ENCODE data around the gene PPIL1.

DNA sequence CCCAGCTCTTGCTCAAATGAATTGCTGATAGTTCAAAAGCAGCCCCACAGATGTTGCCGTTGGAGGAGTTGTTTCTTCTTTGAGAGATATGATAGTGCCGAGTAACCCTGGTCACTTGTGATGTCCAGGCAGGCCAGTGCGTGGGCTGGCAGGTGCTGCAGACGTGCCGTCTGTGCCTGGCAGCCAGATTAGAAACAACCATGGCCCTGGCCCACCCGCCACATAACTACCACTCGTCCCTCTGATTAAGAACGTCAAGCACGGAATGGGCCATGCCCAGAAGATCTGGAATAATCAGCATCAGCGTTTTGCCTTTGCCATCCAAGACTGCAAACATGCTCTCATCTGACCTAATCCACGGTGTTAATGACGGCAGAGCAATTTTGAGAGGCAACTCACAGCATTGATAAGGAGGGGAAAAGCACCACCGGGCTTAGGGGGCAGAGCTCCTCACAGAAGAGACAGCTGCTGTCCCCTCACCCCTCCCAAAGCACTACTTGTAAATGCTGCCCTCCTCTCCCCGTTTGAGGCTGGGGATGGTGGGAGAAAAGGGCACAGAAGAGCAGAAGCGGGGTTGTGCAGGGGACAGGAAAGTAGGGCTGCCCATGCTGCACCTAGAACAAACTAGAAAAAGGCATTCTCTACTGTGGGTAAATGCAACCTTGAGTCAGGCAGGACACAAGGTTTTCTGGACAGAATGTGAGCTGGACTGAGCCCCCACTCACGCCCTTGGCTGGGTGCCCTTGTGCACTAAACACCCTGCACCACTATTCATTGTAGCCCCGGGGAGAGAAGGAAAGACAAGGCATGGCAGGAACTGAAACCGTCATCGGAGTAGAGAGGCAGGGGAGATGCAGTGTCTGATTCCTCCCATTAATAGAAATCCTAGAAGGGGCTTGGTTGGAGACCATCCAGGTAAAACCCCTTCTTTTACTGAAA, 30.1 kb downstream of the PPIL1 start:
- TF ChIP-seq, protein P1, sequence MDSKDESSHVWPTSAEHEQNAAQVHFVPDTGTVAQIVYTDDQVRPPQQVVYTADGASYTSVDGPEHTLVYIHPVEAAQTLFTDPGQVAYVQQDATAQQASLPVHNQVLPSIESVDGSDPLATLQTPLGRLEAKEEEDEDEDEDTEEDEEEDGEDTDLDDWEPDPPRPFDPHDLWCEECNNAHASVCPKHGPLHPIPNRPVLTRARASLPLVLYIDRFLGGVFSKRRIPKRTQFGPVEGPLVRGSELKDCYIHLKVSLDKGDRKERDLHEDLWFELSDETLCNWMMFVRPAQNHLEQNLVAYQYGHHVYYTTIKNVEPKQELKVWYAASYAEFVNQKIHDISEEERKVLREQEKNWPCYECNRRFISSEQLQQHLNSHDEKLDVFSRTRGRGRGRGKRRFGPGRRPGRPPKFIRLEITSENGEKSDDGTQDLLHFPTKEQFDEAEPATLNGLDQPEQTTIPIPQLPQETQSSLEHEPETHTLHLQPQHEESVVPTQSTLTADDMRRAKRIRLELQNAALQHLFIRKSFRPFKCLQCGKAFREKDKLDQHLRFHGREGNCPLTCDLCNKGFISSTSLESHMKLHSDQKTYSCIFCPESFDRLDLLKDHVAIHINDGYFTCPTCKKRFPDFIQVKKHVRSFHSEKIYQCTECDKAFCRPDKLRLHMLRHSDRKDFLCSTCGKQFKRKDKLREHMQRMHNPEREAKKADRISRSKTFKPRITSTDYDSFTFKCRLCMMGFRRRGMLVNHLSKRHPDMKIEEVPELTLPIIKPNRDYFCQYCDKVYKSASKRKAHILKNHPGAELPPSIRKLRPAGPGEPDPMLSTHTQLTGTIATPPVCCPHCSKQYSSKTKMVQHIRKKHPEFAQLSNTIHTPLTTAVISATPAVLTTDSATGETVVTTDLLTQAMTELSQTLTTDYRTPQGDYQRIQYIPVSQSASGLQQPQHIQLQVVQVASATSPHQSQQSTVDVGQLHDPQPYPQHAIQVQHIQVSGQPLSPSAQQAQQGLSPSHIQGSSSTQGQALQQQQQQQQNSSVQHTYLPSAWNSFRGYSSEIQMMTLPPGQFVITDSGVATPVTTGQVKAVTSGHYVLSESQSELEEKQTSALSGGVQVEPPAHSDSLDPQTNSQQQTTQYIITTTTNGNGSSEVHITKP (tag by site-specific recombination; IDR thresholded peaks at IDR 0.05): no peak
- TF ChIP-seq, protein P2, sequence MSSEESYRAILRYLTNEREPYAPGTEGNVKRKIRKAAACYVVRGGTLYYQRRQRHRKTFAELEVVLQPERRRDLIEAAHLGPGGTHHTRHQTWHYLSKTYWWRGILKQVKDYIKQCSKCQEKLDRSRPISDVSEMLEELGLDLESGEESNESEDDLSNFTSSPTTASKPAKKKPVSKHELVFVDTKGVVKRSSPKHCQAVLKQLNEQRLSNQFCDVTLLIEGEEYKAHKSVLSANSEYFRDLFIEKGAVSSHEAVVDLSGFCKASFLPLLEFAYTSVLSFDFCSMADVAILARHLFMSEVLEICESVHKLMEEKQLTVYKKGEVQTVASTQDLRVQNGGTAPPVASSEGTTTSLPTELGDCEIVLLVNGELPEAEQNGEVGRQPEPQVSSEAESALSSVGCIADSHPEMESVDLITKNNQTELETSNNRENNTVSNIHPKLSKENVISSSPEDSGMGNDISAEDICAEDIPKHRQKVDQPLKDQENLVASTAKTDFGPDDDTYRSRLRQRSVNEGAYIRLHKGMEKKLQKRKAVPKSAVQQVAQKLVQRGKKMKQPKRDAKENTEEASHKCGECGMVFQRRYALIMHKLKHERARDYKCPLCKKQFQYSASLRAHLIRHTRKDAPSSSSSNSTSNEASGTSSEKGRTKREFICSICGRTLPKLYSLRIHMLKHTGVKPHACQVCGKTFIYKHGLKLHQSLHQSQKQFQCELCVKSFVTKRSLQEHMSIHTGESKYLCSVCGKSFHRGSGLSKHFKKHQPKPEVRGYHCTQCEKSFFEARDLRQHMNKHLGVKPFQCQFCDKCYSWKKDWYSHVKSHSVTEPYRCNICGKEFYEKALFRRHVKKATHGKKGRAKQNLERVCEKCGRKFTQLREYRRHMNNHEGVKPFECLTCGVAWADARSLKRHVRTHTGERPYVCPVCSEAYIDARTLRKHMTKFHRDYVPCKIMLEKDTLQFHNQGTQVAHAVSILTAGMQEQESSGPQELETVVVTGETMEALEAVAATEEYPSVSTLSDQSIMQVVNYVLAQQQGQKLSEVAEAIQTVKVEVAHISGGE (tag by site-specific recombination; conservative IDR thresholded peaks at IDR 0.05; ENCODE audit: low read depth): no peak
- TF ChIP-seq ZNF133 (tag by site-specific recombination; IDR thresholded peaks at IDR 0.05): no peak
- TF ChIP-seq, protein P3, sequence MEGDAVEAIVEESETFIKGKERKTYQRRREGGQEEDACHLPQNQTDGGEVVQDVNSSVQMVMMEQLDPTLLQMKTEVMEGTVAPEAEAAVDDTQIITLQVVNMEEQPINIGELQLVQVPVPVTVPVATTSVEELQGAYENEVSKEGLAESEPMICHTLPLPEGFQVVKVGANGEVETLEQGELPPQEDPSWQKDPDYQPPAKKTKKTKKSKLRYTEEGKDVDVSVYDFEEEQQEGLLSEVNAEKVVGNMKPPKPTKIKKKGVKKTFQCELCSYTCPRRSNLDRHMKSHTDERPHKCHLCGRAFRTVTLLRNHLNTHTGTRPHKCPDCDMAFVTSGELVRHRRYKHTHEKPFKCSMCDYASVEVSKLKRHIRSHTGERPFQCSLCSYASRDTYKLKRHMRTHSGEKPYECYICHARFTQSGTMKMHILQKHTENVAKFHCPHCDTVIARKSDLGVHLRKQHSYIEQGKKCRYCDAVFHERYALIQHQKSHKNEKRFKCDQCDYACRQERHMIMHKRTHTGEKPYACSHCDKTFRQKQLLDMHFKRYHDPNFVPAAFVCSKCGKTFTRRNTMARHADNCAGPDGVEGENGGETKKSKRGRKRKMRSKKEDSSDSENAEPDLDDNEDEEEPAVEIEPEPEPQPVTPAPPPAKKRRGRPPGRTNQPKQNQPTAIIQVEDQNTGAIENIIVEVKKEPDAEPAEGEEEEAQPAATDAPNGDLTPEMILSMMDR (tag by site-specific recombination; IDR thresholded peaks at IDR 0.05): no peak

Data from HEK293 (cell line).